K562 (cell line): Measurements from ENCODE around the gene SIAE. TPM values are rescaled to one million over a fixed set of nuclear protein-coding genes. Genes with fewer than 3 reads are reported as not detected.
A peak's percentile ranks its signal among the peaks of the same experiment; 100 is the strongest.

ENCODE experiments used
- DEAF1 ChIP-seq: fragments of 450-650 bp; formaldehyde crosslinking; IDR thresholded peaks from 2 replicates; pipeline ENCODE4 v1.4.0; 2020; ENCODE audit warnings: mild to moderate bottlenecking, moderate library complexity
- DNMT1 ChIP-seq: fragments of 450-650 bp; IDR thresholded peaks from 2 replicates; pipeline ENCODE4 v1.6.1; 2016; ENCODE audit warnings: antibody characterized with exemption, mild to moderate bottlenecking
- ESRRA ChIP-seq: fragments of 450-650 bp; IDR thresholded peaks from 2 replicates; pipeline ENCODE4 v1.6.1; 2014; ENCODE audit warnings: low read depth, mild to moderate bottlenecking, moderate library complexity, borderline replicate concordance
- EWSR1 ChIP-seq: fragments of 450-650 bp; IDR thresholded peaks from 2 replicates; pipeline ENCODE4 v1.6.1; 2018; ENCODE audit warnings: borderline replicate concordance, mild to moderate bottlenecking, low read depth, moderate library complexity; ENCODE audit not compliant: partially characterized antibody
- FOXJ2 ChIP-seq: fragments of 200-800 bp; sonication (Bioruptor generic); IDR thresholded peaks from 2 replicates; pipeline ENCODE4 v1.6.1; 2016; ENCODE audit warnings: missing genetic modification characterization, missing compliant biosample characterization
- GABPA ChIP-seq: fragments of 200-800 bp; sonication (Bioruptor generic); conservative IDR thresholded peaks from 2 replicates; pipeline ENCODE4 v1.6.1; 2016; ENCODE audit warnings: low read depth, missing genetic modification characterization, missing compliant biosample characterization
- GTF2A2 ChIP-seq: IDR thresholded peaks from 2 replicates; pipeline ENCODE4 v1.6.1; 2016; ENCODE audit warnings: mild to moderate bottlenecking, missing genetic modification characterization, missing compliant biosample characterization
- MTA2 ChIP-seq: fragments of 450-650 bp; IDR thresholded peaks from 2 replicates; pipeline ENCODE4 v1.6.1; 2016; ENCODE audit warnings: low read depth
- RAD51 ChIP-seq: fragments of 450-650 bp; IDR thresholded peaks from 2 replicates; pipeline ENCODE4 v1.7.1; 2016; ENCODE audit warnings: low read depth, mild to moderate bottlenecking, borderline replicate concordance
- RCOR1 ChIP-seq, 2 experiments: IDR thresholded peaks; 2 replicates each; pipeline ENCODE4 v1.6.1; 2012; ENCODE audit warnings: low read depth in 2 of 2, low read length in 2 of 2, borderline replicate concordance in 1 of 2, improper control_type of control experiment in 1 of 2
- RFX7 ChIP-seq: fragments of 250-450 bp; sonication (Bioruptor Pico); IDR thresholded peaks from 2 replicates; pipeline ENCODE4 v1.5.1; 2021; ENCODE audit warnings: mild to moderate bottlenecking
- TOE1 ChIP-seq, 2 experiments: fragments of 450-650 bp in 1 of 2; sonication (generic) in 1 of 2; formaldehyde crosslinking in 1 of 2; IDR thresholded peaks; 2 replicates each; pipeline versions ENCODE4 v1.7.1 to v1.8.0; 2016 to 2022; ENCODE audit warnings: borderline replicate concordance in 2 of 2, mild to moderate bottlenecking in 2 of 2, antibody characterized with exemption in 1 of 2, inconsistent platforms in 1 of 2, low read depth in 1 of 2, missing genetic modification reagents in 1 of 2, moderate library complexity in 1 of 2
- ZNF318 ChIP-seq, 2 experiments: fragments of 450-650 bp; IDR thresholded peaks; 2 replicates each; pipeline ENCODE4 v1.6.1; 2016; ENCODE audit warnings: mild to moderate bottlenecking in 2 of 2, borderline replicate concordance in 1 of 2, low read depth in 1 of 2, moderate library complexity in 1 of 2
- ZNF561 ChIP-seq: fragments of 450-650 bp; formaldehyde crosslinking; conservative IDR thresholded peaks from 2 replicates; pipeline ENCODE4 v1.4.0; 2020; ENCODE audit warnings: mild to moderate bottlenecking, moderate library complexity
- ZNF77 ChIP-seq: fragments of 250-450 bp; sonication (Bioruptor Pico); IDR thresholded peaks from 2 replicates; pipeline ENCODE4 v1.5.0; 2020
- polyA plus RNA-seq, 8 experiments: library from polyadenylated mRNA; depleted of rRNA in 4 of 8; stranded (reverse) in 5 of 8; unstranded in 3 of 8; fragments of >200 nt; fragmentation: Nextera tagmentation in 2 of 8; fragmentation: Illumina TruSeq in 1 of 8; extraction: Ambion mirVana in 2 of 8; extraction: Trizol in 1 of 8; gene quantifications; 2 replicates each; pipeline versions ENCODE4 v1.2.1 to v1.2.3, GENCODE V29; 2011 to 2014; ENCODE audit warnings: inconsistent platforms in 1 of 8, missing spikeins in 1 of 8
- total RNA-seq, 7 experiments: library from RNA; depleted of rRNA in 6 of 7; stranded (reverse); fragments of >200 nt in 6 of 7; fragmentation: Illumina TruSeq in 2 of 7; extraction: Trizol in 2 of 7; gene quantifications; 2 replicates each; pipeline versions ENCODE4 v1.2.1 to v1.2.3, GENCODE V29; 2011 to 2021; ENCODE audit warnings: low replicate concordance in 1 of 7

Gene SIAE
- total and polyA plus RNA-seq, 9 of the 15 experiments (the other 6 are each of a cell fraction or from before 2014, with no cell fraction given) = 0.89 to 9.6 (median 3.7) TPM

- no peak for TF ChIP-seq ZNF318 (IDR thresholded peaks at IDR 0.05; ENCODE audit: borderline replicate concordance in 1 of 2, low read depth in 1 of 2)
- TF ChIP-seq FOXJ2 (tag) = no peak
- peak; percentile 93 for TF ChIP-seq ESRRA
- TF ChIP-seq RFX7 = no peak
- TF ChIP-seq ZNF77 (CRISPR knock-in tag) = no peak
- no peak for TF ChIP-seq RAD51
- no peak for TF ChIP-seq GTF2A2 (tag)
- TF ChIP-seq DEAF1 (CRISPR knock-in tag) = peak; percentile 67; the same call in 1 of the 2 replicates
- TF ChIP-seq EWSR1 = no peak
- peak in 1 of 2 experiments; percentile 73; a peak in 1 of 4 replicates for TF ChIP-seq RCOR1 (IDR thresholded peaks at IDR 0.05; ENCODE audit: borderline replicate concordance in 1 of 2, low read depth in 2 of 2, low read length in 2 of 2)
- no peak for TF ChIP-seq TOE1 (IDR thresholded peaks at IDR 0.05; ENCODE audit: borderline replicate concordance)
- no peak for TF ChIP-seq TOE1 (CRISPR knock-in tag; IDR thresholded peaks at IDR 0.05; ENCODE audit: borderline replicate concordance, low read depth)
- TF ChIP-seq MTA2 = no peak
- no peak for TF ChIP-seq DNMT1
- 0 out of 2 replicates have a peak, but pooled peaks have one; percentile 24 for TF ChIP-seq GABPA (tag)
- no peak for TF ChIP-seq ZNF561
Observed at GRCh38 chr11:124669193-124669592, 4.3 kb downstream of the SIAE start (continued).
